HEK293 (cell line): ENCODE results near the gene LRRC57.
A peak's percentile ranks its signal among the peaks of the same experiment; 100 is the strongest.

ENCODE experiments used
- MYNN ChIP-seq: fragments of 450-650 bp; formaldehyde crosslinking; IDR thresholded peaks from 2 replicates; pipeline ENCODE4 v1.5.1; 2016; ENCODE audit warnings: missing biosample characterization, missing genetic modification characterization, borderline replicate concordance
- REST ChIP-seq: fragments of 450-650 bp; formaldehyde crosslinking; IDR thresholded peaks from 2 replicates; pipeline ENCODE4 v1.5.1; 2016; ENCODE audit warnings: missing biosample characterization, missing genetic modification characterization
- WT1 ChIP-seq: fragments of 450-650 bp; formaldehyde crosslinking; IDR thresholded peaks from 2 replicates; pipeline ENCODE4 v1.5.1; 2016; ENCODE audit warnings: missing biosample characterization, missing genetic modification characterization
- ZNF157 ChIP-seq: fragments of 450-650 bp; formaldehyde crosslinking; IDR thresholded peaks from 2 replicates; pipeline ENCODE4 v1.5.1; 2016; ENCODE audit warnings: missing biosample characterization, missing genetic modification characterization
- ZNF639 ChIP-seq: fragments of 450-650 bp; formaldehyde crosslinking; IDR thresholded peaks from 2 replicates; pipeline ENCODE4 v1.5.1; 2016; ENCODE audit warnings: missing biosample characterization, missing genetic modification characterization
- TF ChIP-seq, protein P1 (sequence below): fragments of 450-650 bp; formaldehyde crosslinking; IDR thresholded peaks from 2 replicates; pipeline ENCODE4 v1.5.1; 2016; ENCODE audit warnings: missing biosample characterization, missing genetic modification characterization

DNA sequence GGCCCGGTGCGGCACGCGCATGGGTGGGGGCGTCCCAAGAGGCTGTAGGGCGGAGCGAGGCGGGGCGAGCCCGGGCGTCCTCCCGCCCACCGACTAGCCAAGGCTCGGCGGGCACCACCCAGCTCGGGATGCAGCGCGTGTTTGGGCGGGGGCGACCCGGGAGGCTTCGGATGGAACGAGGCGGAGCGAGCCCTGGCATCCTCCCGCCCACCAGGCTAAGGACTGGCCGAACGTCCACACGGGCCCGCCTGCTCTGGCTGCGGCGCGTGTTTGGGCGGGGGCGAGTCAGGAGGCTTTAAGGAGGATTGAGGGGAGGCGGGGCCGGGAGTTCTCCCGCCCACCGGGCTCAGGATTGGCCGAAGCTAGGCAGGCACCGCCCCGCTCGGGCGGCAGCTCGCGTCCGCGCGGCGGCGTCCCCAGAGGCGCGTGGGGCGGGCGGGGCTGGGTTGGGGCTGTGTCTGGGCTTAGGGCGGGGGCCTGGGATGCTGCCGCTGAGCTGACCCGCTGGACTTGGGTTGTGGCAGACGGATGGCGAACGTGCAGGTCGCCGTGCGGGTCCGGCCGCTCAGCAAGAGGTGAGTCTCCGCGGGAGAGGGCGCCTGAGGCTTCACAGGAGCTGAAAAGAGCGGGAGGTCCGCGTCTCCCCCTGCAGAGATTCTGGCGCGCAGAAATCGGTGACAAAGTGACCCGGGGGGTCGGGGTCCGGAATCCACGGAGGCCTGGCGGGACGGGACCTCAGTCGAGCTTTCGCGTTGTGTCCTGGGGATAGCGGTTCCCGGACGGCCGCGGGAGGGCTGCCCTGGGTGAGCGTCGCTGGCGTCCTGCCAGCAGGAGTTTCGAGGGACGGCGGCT is 26.8 kb upstream of the LRRC57 start, which contains the start of gene STARD9:
- TF ChIP-seq, protein P1, sequence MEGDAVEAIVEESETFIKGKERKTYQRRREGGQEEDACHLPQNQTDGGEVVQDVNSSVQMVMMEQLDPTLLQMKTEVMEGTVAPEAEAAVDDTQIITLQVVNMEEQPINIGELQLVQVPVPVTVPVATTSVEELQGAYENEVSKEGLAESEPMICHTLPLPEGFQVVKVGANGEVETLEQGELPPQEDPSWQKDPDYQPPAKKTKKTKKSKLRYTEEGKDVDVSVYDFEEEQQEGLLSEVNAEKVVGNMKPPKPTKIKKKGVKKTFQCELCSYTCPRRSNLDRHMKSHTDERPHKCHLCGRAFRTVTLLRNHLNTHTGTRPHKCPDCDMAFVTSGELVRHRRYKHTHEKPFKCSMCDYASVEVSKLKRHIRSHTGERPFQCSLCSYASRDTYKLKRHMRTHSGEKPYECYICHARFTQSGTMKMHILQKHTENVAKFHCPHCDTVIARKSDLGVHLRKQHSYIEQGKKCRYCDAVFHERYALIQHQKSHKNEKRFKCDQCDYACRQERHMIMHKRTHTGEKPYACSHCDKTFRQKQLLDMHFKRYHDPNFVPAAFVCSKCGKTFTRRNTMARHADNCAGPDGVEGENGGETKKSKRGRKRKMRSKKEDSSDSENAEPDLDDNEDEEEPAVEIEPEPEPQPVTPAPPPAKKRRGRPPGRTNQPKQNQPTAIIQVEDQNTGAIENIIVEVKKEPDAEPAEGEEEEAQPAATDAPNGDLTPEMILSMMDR (tag by site-specific recombination) = peak; percentile 23; the same call in 1 of the 2 replicates
- TF ChIP-seq MYNN (tag by site-specific recombination) = no peak
- no peak for TF ChIP-seq ZNF157 (tag by site-specific recombination)
- no peak for TF ChIP-seq ZNF639 (tag by site-specific recombination)
- no peak for TF ChIP-seq REST (tag by site-specific recombination)
- no peak for TF ChIP-seq WT1 (tag by site-specific recombination)
